ENCODE measurements around the gene ZMAT3. TPM values are rescaled to one million over a fixed set of nuclear protein-coding genes. Genes with fewer than 3 reads are reported as not detected.

Gene ZMAT3
- total and polyA plus RNA-seq, 4 donors = 1.9 to 5.4 (median 2.8) TPM

- Histone ChIP-seq H3K9me3 (ENCODE audit: control insufficient read depth in 4 of 4, low read length in 3 of 4) (no peaks in the 10 kb centered on the region), H3K4me3 (ENCODE audit: low read depth in 1 of 3, low read length in 3 of 3) (no peak overlapping the region), H3K27me3 (ENCODE audit: control insufficient read depth in 4 of 4, insufficient read depth in 4 of 4, low read length in 3 of 4) (no peaks in the 10 kb centered on the region), H3K27ac (ENCODE audit: low read depth in 1 of 2, low read length in 2 of 2) (no peak overlapping the region), H3K4me1 (ENCODE audit: control insufficient read depth in 4 of 4, insufficient read depth in 4 of 4, low read length in 3 of 4) (no peaks in the 10 kb centered on the region), H3K9ac (ENCODE audit: low read depth in 1 of 2, low read length in 2 of 2) (no peak overlapping the region), H3K36me3 (ENCODE audit: control insufficient read depth in 4 of 4, insufficient read depth in 3 of 4, low read depth in 1 of 4, low read length in 3 of 4) (peaks cover 0 to 3% (median 2%) of the 10 kb centered on the region in 4 donors)
- TF ChIP-seq GABPA (IDR thresholded peaks at IDR 0.05 in 1 of 2, conservative IDR thresholded peaks at IDR 0.05 in 1 of 2) = no peak
- no peak for TF ChIP-seq HNF4A (conservative IDR thresholded peaks at IDR 0.05)
- TF ChIP-seq CTCF (IDR thresholded peaks at IDR 0.05; ENCODE audit: low read depth, low read length, missing input control) = no peak
- no peak for TF ChIP-seq SP1 (IDR thresholded peaks at IDR 0.05)
- no peak for TF ChIP-seq RXRA (IDR thresholded peaks at IDR 0.05)
- no peak for TF ChIP-seq TAF1 (conservative IDR thresholded peaks at IDR 0.05)
- no peak for TF ChIP-seq REST (IDR thresholded peaks at IDR 0.05)
- no peak for TF ChIP-seq JUND (IDR thresholded peaks at IDR 0.05)
- TF ChIP-seq HNF4G (IDR thresholded peaks at IDR 0.05) = no peak
- TF ChIP-seq FOXA2 (IDR thresholded peaks at IDR 0.05) = no peak
- WGBS = 97% methylated on average over 3 of the region's 3 CpGs
- DNase-seq (ENCODE audit: low spot score) = no peak
Measured at GRCh38 chr3:179029096-179029495, 42.5 kb downstream of the ZMAT3 start.

- Histone ChIP-seq H3K27ac (ENCODE audit: low read depth in 1 of 2, low read length in 2 of 2) (no peak overlapping the region), H3K9me3 (ENCODE audit: control insufficient read depth in 4 of 4, low read length in 3 of 4) (no peaks in the 10 kb centered on the region), H3K27me3 (ENCODE audit: control insufficient read depth in 4 of 4, insufficient read depth in 4 of 4, low read length in 3 of 4) (no peaks in the 10 kb centered on the region), H3K4me1 (ENCODE audit: control insufficient read depth in 4 of 4, insufficient read depth in 4 of 4, low read length in 3 of 4) (no peaks in the 10 kb centered on the region), H3K4me3 (ENCODE audit: low read depth in 1 of 3, low read length in 3 of 3) (no peak overlapping the region), H3K9ac (ENCODE audit: low read depth in 1 of 2, low read length in 2 of 2) (no peak overlapping the region), H3K36me3 (ENCODE audit: control insufficient read depth in 4 of 4, insufficient read depth in 3 of 4, low read depth in 1 of 4, low read length in 3 of 4) (peaks cover 0 to 3% (median 2%) of the 10 kb centered on the region in 4 donors)
- TF ChIP-seq HNF4A (conservative IDR thresholded peaks at IDR 0.05) = no peak
- no peak for TF ChIP-seq EGR1 (IDR thresholded peaks at IDR 0.05; ENCODE audit: low read depth in 2 of 2)
- no peak for TF ChIP-seq ZBTB33 (IDR thresholded peaks at IDR 0.05)
- TF ChIP-seq GABPA (IDR thresholded peaks at IDR 0.05 in 1 of 2, conservative IDR thresholded peaks at IDR 0.05 in 1 of 2) = no peak
- no peak for TF ChIP-seq RXRA (IDR thresholded peaks at IDR 0.05)
- no peak for TF ChIP-seq SP1 (IDR thresholded peaks at IDR 0.05)
- TF ChIP-seq TAF1 (conservative IDR thresholded peaks at IDR 0.05) = no peak
- TF ChIP-seq HNF4G (IDR thresholded peaks at IDR 0.05) = no peak
- TF ChIP-seq FOXA2 (IDR thresholded peaks at IDR 0.05) = no peak
- no peak for TF ChIP-seq JUND (IDR thresholded peaks at IDR 0.05)
- no peak for TF ChIP-seq CTCF (IDR thresholded peaks at IDR 0.05; ENCODE audit: low read depth, low read length, missing input control)
- no peak for DNase-seq (ENCODE audit: low spot score)
- 97% methylated on average over 1 of the region's 1 CpG for WGBS
Measured at GRCh38 chr3:179028408-179028807, 43.2 kb downstream of the ZMAT3 start.

Data from liver (tissue), 9 donors.